Measurements from ENCODE around the gene B4GAT1. TPM values are rescaled to one million over a fixed set of nuclear protein-coding genes. Genes with fewer than 3 reads are reported as not detected.

Gene B4GAT1
- total RNA-seq, 1 donor from 2014 or later = 20.4 TPM

DNA sequence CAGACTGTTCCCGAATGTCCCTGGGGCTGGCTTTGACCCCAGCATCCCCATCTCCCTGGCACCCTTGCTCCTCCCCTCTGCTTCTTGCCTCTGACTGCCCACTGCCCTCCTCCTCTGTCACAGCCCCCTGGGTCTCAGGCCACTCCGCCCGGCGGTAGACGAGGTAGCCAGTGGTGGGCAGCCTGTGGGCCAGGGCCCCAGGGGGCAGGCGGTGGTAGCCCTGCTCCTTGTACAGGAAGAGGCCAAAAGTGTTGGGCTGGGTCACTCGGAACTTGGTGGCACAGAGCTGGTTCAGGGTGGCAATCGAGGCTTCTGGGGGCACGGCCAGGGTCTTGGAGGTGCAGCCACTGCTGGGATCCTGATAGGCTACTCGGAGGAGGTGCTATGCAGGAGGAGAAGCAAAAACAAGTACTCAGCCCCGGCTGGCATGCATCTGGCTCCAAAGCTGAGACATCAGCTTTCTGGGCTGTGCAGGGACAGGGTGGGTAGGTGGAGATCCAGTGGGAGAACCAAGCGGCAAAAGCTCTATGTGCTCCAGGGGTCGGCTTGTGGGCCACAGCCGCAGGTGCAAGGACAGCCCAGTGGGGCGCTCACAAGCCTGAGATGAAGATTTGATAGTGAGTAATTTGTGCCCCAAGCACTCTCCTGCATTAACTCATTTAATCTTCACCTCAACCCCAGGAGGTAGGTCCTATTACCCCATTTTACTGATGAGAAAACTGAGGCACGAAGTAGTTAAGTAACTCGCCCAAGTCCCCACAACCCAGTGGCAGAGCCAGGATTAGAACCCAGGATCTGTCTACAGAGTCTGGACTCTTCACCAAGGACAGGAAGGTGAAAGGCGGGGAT is 14.8 kb downstream of the B4GAT1 start:
- TF ChIP-seq, protein P1, sequence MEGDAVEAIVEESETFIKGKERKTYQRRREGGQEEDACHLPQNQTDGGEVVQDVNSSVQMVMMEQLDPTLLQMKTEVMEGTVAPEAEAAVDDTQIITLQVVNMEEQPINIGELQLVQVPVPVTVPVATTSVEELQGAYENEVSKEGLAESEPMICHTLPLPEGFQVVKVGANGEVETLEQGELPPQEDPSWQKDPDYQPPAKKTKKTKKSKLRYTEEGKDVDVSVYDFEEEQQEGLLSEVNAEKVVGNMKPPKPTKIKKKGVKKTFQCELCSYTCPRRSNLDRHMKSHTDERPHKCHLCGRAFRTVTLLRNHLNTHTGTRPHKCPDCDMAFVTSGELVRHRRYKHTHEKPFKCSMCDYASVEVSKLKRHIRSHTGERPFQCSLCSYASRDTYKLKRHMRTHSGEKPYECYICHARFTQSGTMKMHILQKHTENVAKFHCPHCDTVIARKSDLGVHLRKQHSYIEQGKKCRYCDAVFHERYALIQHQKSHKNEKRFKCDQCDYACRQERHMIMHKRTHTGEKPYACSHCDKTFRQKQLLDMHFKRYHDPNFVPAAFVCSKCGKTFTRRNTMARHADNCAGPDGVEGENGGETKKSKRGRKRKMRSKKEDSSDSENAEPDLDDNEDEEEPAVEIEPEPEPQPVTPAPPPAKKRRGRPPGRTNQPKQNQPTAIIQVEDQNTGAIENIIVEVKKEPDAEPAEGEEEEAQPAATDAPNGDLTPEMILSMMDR (IDR thresholded peaks at IDR 0.05; ENCODE audit: insufficient read depth, low read length, poor library complexity, severe bottlenecking) = no peak
- DNase-seq (ENCODE audit: low read depth) = no peak
- Histone ChIP-seq H3K36me3 (ENCODE audit: control insufficient read depth, insufficient read depth, low read length) (no peaks in the 10 kb centered on the region), H3K27me3 (ENCODE audit: control insufficient read depth, insufficient read depth, low read length) (no peaks in the 10 kb centered on the region), H3K4me3 (ENCODE audit: low read depth, low read length) (no peak overlapping the region)

DNA sequence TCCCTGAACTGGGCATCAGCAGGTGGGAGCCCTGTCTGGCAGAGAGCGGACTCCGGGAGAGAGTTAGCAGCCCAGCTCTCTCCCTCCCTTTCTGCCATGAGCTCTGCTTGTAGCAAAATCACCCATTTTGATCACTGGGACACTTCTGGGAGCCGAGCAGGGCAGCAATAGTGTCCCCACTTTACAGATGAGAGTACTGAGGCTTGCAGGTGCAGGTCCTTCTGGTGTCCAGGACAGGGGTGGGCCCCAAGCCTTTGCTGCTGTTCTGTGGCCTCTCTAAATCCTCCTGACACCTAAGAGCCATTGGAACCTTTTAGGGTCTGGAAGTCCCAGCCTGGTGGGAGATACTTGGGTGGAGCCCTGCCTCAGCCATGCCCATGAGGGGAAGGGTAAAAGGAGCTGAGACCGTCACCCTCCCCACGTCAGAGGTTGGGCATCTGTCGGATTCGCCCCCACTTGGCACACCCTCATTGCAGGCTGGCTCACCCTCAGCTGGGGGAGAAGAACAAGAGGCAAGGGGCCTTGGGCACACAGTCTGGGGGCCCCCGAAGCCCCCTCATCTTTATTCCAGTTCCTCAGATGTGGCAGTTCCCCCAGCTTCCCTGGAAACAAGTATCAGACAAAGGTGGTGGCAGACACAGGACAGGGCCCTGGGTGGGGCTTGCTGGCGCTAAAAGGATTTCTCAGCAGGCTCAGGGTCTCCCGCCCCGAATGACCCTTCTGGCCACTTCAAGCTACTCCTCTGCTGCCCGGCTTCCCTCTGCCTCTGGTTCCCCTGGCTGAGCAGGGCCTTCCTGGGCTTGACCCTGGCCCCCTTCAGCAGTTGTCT is 15.7 kb downstream of the B4GAT1 start:
- H3K27me3 ChIP-seq (ENCODE audit: control insufficient read depth, insufficient read depth, low read length) = no peaks in the 10 kb centered on the region
- H3K36me3 ChIP-seq (ENCODE audit: control insufficient read depth, insufficient read depth, low read length) = no peaks in the 10 kb centered on the region
- TF ChIP-seq, protein P1 (IDR thresholded peaks at IDR 0.05; ENCODE audit: insufficient read depth, low read length, poor library complexity, severe bottlenecking) = no peak
- H3K4me3 ChIP-seq (ENCODE audit: low read depth, low read length) = no peak overlapping the region
- DNase-seq (ENCODE audit: low read depth) = no peak

DNA sequence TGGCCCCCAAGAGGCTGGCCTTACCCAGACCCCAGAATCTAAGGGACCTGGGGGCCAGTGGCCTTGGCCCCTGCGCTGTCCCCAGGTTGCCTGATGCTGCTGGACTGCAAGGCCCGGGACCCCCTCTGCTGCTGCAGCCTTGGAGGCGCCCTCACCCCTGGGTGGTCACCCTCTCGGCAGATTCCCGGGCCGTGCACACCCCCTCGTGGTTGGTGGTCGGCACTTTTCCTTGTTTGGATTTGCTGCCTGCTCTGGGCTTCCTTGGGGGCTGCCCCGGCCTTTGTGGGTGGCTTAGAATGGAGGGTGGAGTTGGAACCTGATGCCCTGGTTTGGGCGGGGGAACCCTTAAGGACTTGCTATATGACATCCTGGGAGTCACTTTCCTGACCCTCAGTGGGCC is 16.5 kb downstream of the B4GAT1 start:
- no peak overlapping the region for H3K4me3 ChIP-seq (ENCODE audit: low read depth, low read length)
- no peak for DNase-seq (ENCODE audit: low read depth)
- H3K27me3 ChIP-seq (ENCODE audit: control insufficient read depth, insufficient read depth, low read length) = no peaks in the 10 kb centered on the region
- H3K36me3 ChIP-seq (ENCODE audit: control insufficient read depth, insufficient read depth, low read length) = no peaks in the 10 kb centered on the region
- TF ChIP-seq, protein P1 (IDR thresholded peaks at IDR 0.05; ENCODE audit: insufficient read depth, low read length, poor library complexity, severe bottlenecking) = no peak

DNA sequence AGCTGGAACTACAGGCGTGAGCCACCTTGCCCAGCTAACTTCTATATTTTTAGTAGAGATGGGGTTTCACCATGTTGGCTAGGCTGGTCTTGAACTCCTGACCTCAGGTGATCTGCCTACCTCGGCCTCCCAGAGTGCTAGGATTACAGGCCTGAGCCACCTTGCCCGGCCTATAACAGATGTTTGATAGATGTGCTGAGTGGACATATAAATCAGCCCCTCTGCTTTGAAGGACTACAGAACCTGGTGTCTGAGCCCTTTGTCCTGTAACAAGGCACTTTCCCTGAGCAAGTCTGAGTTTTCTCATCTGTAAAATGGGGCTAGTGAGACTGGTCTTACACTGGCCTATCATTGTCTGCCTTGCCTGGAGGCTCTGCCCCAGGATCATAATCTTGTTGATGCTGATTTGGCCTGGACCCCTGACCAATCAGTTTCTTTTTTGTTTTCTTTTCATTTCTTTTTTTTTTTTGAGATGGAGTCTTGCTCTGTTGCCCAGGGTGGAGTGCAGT is 18.2 kb downstream of the B4GAT1 start:
- no peaks in the 10 kb centered on the region for H3K27me3 ChIP-seq (ENCODE audit: control insufficient read depth, insufficient read depth, low read length)
- TF ChIP-seq, protein P1 (IDR thresholded peaks at IDR 0.05; ENCODE audit: insufficient read depth, low read length, poor library complexity, severe bottlenecking) = no peak

DNA sequence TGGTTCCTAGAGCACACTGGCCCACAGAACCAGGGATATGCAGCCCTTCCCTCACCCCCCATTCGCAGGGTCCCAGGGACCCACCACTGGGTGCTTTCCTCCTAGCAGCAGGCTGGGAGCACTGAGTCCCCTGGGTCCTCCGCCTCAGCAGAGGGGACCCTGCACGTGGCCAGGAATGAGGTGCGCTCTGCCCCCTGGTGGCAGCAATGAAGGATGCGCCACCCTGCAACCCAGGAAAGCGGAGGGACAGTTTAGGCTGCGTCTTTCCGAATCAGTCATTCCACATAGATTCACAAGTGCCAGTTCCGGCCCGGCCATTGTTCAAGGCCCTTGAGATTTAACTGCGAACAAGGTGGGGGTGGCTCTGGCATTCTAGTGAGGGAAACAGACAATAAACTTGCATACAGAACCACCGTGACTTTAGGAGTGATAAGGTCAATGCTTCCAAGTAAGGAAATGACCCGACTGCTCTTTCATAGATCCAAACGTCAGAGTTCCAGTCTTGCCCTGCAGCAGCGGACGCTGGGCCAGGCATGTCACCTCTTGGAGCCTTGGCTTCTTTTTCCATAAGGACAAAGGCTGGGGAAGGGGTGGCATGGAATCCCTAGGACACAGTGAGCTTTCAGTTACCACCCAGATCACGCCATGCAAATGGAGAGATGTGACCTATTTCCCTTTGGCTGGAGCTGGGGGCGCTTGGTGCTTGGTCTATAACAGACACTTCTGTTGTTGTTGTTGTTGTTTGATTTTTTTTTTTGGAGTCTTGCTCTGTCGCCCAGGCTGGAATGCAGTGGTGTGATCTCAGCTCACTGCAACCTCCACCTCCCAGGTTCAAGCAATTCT is 18.9 kb downstream of the B4GAT1 start:
- TF ChIP-seq, protein P1 (IDR thresholded peaks at IDR 0.05; ENCODE audit: insufficient read depth, low read length, poor library complexity, severe bottlenecking) = peak; percentile 91
- Histone ChIP-seq H3K27me3 (ENCODE audit: control insufficient read depth, insufficient read depth, low read length) (no peaks in the 10 kb centered on the region), H3K4me3 (ENCODE audit: low read depth, low read length) (no peak overlapping the region), H3K36me3 (ENCODE audit: control insufficient read depth, insufficient read depth, low read length) (no peaks in the 10 kb centered on the region)
- DNase-seq (ENCODE audit: low read depth) = no peak

More for the DNA sequence above, 18.2 kb downstream of the B4GAT1 start:
- no peak overlapping the region for H3K4me3 ChIP-seq (ENCODE audit: low read depth, low read length)
- no peak for DNase-seq (ENCODE audit: low read depth)
- no peaks in the 10 kb centered on the region for H3K36me3 ChIP-seq (ENCODE audit: control insufficient read depth, insufficient read depth, low read length)
